Measurements from ENCODE around the gene EFCAB10. TPM values are rescaled to one million over a fixed set of nuclear protein-coding genes. Genes with fewer than 3 reads are reported as not detected.

Gene EFCAB10
- total RNA-seq, 1 experiment from 2014 or later = 2.3 TPM

GRCh38 chr7:105585850-105586500 is 4.7 kb upstream of the EFCAB10 start:
- no peak for DNase-seq
- no peak overlapping the region for H3K4me3 ChIP-seq (ENCODE audit: insufficient read depth, low read depth, low read length)
- H3K27me3 ChIP-seq (ENCODE audit: control insufficient read depth, insufficient read depth, low read length) = no peaks in the 10 kb centered on the region
- no peaks in the 10 kb centered on the region for H3K36me3 ChIP-seq (replicated peaks; ENCODE audit: control insufficient read depth, insufficient read depth, low read length)

- Histone ChIP-seq H3K4me3 (ENCODE audit: insufficient read depth, low read depth, low read length) (no peak overlapping the region), H3K27me3 (ENCODE audit: control insufficient read depth, insufficient read depth, low read length) (no peaks in the 10 kb centered on the region), H3K36me3 (replicated peaks; ENCODE audit: control insufficient read depth, insufficient read depth, low read length) (no peaks in the 10 kb centered on the region)
- DNase-seq = no peak
These were observed 2.9 kb upstream of the EFCAB10 start for GRCh38 chr7:105584165-105584564.

DNA sequence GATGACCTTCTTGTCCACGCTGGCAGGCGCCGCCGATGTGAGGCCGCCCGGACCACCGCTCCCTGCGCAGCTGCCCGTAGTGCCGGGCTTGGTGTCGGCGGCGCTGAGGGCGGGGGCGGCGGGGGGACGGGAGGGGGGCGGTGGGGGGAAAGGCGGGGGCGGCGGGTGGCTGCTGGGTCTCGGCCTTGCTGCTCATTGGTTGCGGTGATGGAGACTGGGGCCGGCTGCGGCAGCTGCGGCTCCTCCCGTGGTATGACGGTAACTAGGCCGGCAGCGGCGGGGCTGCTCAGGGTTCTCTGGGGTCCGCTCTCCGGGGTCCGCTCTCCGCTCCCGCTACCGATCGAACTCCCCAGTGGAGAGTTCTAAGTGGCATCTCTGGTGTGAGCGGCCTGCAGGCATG is 1.8 kb upstream of the EFCAB10 start:
- no peak overlapping the region for H3K4me3 ChIP-seq (ENCODE audit: insufficient read depth, low read depth, low read length)
- no peaks in the 10 kb centered on the region for H3K36me3 ChIP-seq (replicated peaks; ENCODE audit: control insufficient read depth, insufficient read depth, low read length)
- H3K27me3 ChIP-seq (ENCODE audit: control insufficient read depth, insufficient read depth, low read length) = no peaks in the 10 kb centered on the region
- DNase-seq = no peak

DNA sequence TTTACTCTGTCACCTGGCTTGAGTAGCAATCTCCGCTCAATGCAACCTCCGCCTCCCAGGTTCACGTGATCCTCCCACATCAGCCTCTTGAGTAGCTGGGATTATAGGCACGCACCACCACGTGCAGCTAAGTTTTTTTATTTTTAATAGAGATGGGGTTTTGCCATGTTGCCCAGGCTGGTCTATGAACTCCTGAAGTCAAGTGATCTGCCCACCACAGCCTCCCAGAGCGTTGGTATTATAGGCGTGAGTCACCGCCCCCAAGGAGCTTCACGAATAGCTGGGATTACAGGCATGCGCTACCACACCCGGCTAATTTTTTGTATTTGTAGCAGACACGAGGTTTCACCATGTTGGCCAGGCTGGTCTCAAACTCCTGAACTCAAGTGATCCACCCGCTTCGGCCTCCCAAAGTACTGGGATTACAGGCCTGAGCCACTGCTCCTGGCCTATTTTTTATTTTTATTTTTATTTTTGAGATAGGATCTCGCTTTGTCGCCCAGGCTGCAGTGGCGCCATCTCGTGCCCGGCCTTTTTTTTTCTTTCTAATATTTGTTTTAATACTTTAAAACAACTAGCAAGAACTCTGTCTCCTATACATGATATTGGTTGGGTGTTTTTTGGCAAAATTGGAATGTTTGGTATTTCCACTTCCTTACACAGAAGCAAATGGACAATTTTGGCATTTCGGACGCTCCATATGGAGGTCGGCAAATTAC is 1.1 kb downstream of the EFCAB10 start:
- Histone ChIP-seq H3K4me3 (ENCODE audit: insufficient read depth, low read depth, low read length) (no peak overlapping the region; the same call in 1 of the 2 replicates), H3K36me3 (replicated peaks; ENCODE audit: control insufficient read depth, insufficient read depth, low read length) (no peaks in the 10 kb centered on the region), H3K27me3 (ENCODE audit: control insufficient read depth, insufficient read depth, low read length) (no peaks in the 10 kb centered on the region)
- no peak for DNase-seq

DNA sequence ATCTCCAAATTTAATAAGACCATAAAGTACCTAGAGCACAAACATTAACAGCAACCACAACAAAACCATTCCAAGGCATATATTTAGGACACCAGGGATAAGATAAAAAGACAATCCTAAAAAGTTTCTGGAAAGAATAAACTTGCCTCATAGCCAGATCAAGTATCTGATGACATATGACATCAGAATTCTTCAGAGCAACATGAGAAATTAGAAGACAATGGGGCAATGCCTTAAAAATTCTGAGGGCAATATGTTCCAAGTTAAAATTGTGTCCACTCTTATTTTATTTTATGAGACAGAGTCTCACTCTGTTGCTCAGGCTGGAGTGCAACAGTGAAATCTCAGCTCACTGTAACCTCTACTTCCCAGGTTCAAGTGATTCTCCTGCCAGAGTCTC is 2.8 kb downstream of the EFCAB10 start:
- no peaks in the 10 kb centered on the region for H3K36me3 ChIP-seq (replicated peaks; ENCODE audit: control insufficient read depth, insufficient read depth, low read length)
- H3K27me3 ChIP-seq (ENCODE audit: control insufficient read depth, insufficient read depth, low read length) = no peaks in the 10 kb centered on the region
- DNase-seq = no peak
- no peak overlapping the region for H3K4me3 ChIP-seq (ENCODE audit: insufficient read depth, low read depth, low read length)

DNA sequence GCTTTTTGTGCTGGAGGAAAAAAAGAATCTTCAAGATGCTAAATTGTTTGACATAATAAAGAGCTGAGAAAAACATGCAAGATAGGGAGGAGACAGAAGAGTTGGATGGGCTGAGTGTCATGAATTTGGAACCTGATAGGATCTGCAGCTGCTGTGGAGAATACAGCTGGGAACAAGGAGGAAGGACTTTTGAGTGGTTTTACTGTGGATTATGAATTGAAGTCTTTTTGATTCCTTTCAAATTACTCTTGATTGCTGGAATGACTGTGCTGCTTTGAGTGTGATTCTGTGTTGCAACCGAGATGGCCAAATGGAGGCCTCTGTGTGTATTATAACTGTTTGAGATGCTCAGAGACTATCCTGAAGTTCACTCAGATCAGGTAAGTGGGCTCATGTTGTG is 4.0 kb downstream of the EFCAB10 start:
- DNase-seq = no peak
- H3K36me3 ChIP-seq (replicated peaks; ENCODE audit: control insufficient read depth, insufficient read depth, low read length) = no peaks in the 10 kb centered on the region
- H3K4me3 ChIP-seq (ENCODE audit: insufficient read depth, low read depth, low read length) = no peak overlapping the region
- no peaks in the 10 kb centered on the region for H3K27me3 ChIP-seq (ENCODE audit: control insufficient read depth, insufficient read depth, low read length)

DNA sequence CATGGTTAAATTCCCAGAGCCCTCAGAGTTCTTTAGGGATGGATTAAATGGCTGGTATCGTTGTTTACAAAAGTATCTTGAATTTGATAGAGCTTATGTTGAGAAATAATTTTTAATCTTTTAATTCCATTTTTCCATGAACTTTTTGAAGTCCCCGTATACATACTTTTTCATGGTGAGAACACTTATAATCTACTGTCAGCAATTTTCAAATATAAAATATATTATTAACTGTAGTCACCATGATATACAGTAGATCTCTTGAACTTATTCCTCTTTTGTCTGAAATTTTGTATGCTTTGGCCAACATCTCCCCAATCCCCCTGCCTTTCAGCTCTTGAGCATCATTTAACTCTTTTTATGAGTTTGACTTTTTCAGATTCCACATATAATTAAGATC is 9.4 kb downstream of the EFCAB10 start:
- no peak for DNase-seq
- Histone ChIP-seq H3K36me3 (replicated peaks; ENCODE audit: control insufficient read depth, insufficient read depth, low read length) (peaks cover 2% of the 10 kb centered on the region), H3K27me3 (ENCODE audit: control insufficient read depth, insufficient read depth, low read length) (no peaks in the 10 kb centered on the region), H3K4me3 (ENCODE audit: insufficient read depth, low read depth, low read length) (no peak overlapping the region)

- Histone ChIP-seq H3K27me3 (ENCODE audit: control insufficient read depth, insufficient read depth, low read length) (no peaks in the 10 kb centered on the region), H3K4me3 (ENCODE audit: insufficient read depth, low read depth, low read length) (no peak overlapping the region), H3K36me3 (replicated peaks; ENCODE audit: control insufficient read depth, insufficient read depth, low read length) (peaks cover 5% of the 10 kb centered on the region)
- no peak for DNase-seq
These were observed 13.5 kb downstream of the EFCAB10 start for GRCh38 chr7:105567821-105568220.

GRCh38 chr7:105567024-105567423 is 14.3 kb downstream of the EFCAB10 start:
- no peak for DNase-seq
- no peak overlapping the region for H3K4me3 ChIP-seq (ENCODE audit: insufficient read depth, low read depth, low read length)
- H3K36me3 ChIP-seq (replicated peaks; ENCODE audit: control insufficient read depth, insufficient read depth, low read length) = peaks cover 5% of the 10 kb centered on the region
- no peaks in the 10 kb centered on the region for H3K27me3 ChIP-seq (ENCODE audit: control insufficient read depth, insufficient read depth, low read length)

DNA sequence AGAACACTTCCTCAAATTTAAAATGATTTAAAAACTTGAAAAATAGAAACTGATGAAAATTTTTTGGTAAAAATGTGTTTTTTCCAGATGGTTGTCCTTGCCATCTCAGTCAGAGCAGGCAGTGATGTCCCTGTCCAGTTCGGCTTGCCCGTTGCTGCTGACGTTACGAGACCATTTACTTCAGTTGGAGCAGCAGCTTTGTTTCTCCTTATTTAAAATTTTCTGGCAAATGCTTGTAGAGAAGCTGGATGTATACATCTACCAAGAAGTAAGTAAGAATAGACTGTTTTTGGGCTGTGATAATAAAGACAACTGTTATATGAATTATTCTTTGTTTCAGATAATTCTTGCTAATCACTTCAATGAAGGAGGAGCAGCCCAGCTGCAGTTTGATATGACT is 16.1 kb downstream of the EFCAB10 start:
- no peak overlapping the region for H3K4me3 ChIP-seq (ENCODE audit: insufficient read depth, low read depth, low read length)
- H3K36me3 ChIP-seq (replicated peaks; ENCODE audit: control insufficient read depth, insufficient read depth, low read length) = peaks cover 5% of the 10 kb centered on the region
- DNase-seq = no peak
- H3K27me3 ChIP-seq (ENCODE audit: control insufficient read depth, insufficient read depth, low read length) = no peaks in the 10 kb centered on the region

DNA sequence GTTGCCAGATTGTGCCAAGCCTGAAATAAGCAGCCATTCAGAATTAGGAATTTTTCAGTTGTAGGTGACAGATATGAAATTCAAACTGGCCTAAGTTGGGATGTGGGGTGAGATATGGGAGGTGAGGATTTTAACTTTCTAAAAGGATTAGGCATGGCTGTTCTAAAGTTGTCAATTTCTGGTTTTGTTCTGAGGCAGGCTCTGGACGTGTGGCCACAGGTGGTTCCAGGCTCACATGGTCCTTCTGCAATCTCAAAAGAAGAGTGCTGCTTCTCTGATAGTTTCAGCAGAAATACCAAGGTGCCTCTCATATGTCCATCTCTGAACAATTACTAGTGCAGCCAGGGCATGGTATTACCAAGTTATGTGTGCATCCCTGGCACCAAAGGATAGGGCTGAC is 21.4 kb downstream of the EFCAB10 start:
- Histone ChIP-seq H3K27me3 (ENCODE audit: control insufficient read depth, insufficient read depth, low read length) (no peaks in the 10 kb centered on the region), H3K36me3 (replicated peaks; ENCODE audit: control insufficient read depth, insufficient read depth, low read length) (peaks cover under 1% of the 10 kb centered on the region), H3K4me3 (ENCODE audit: insufficient read depth, low read depth, low read length) (no peak overlapping the region)
- no peak for DNase-seq

GRCh38 chr7:105538339-105538738 is 43.0 kb downstream of the EFCAB10 start:
- H3K4me3 ChIP-seq (ENCODE audit: insufficient read depth, low read depth, low read length) = no peak overlapping the region
- peaks cover 12% of the 10 kb centered on the region for H3K36me3 ChIP-seq (replicated peaks; ENCODE audit: control insufficient read depth, insufficient read depth, low read length)
- DNase-seq = no peak
- H3K27me3 ChIP-seq (ENCODE audit: control insufficient read depth, insufficient read depth, low read length) = no peaks in the 10 kb centered on the region

DNA sequence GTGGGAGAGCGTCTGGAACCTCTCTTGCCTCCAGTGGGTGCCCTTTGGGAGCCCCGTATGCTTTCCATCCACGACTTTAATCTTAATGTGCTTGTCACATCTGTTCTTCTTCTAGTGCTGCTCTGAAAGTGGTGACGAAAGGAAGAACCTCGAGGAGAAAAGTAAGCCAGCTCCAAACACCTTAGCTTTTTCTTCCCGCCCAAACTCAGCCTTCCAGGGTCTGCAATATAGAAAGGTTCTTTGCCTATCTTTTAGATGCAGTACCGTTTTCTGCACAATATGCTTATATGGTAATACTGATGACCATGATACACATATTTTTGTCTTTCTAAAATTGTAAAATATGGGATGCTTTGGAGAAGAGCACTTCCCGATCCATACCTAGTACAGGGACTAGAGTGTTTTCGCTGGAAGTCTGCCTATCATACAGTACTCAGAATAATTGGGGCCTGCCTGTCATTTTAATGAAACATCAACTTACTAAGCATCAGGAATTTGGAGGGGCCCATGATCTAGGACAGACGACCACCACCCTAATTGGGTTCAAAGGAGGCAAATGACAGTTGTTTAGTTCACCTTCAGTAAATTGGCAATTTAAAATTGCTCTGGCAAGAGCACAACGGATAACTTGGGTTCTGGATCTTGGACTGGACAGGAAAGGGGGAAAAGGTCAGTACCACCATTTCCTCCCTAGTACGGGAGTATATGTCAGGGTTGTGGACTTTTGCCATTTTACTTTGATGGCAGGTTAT is 48.4 kb downstream of the EFCAB10 start:
- Histone ChIP-seq H3K27me3 (ENCODE audit: control insufficient read depth, insufficient read depth, low read length) (no peaks in the 10 kb centered on the region), H3K4me3 (ENCODE audit: insufficient read depth, low read depth, low read length) (peak overlapping the region; percentile 92), H3K36me3 (replicated peaks; ENCODE audit: control insufficient read depth, insufficient read depth, low read length) (peaks cover 3% of the 10 kb centered on the region; the same call in 1 of the 2 replicates)
- peak; percentile 18 for DNase-seq

DNA sequence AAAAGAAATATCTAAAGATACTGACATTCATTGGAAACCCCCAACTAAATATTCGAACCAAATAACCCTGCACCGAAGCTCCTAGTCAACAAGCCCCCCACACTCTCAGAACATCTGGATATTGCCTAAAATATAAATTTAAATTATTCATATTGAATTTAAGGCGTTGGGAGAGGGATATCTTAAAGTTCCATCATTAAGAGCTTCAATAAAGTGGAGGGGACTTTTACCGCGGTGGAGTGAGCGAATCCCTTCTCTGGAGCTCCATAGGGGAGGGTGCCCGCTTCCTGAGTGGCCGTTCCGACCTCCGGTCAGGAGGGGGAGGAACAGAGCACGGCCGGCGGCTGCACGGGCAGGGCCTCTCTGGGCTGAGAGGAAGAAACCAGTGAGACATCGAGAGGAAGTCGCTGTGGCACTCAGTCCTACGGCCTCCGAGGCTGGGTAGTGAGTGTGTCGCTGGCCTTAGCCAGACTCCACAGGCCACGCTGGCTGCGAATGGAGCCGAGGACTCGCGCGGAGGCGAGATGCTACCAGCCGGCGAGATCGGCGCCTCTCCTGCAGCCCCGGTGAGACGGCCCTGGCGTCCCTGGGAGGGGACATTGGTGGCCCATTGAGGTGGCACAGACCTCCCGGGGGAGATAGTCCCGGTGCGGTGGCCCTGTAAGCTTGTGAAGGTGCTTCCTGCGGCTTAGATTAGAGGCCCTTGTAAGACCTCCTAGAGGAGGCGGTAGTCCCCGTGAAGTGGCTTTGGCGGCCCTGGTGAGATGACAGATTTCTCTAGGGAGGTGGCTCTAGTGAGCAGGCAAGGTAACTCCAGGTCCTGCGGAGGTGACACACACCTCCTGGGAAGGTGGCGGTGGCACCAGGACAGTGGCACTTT is 49.3 kb downstream of the EFCAB10 start, which contains the start of gene RINT1:
Gene RINT1 (plus strand): TSS at position 410 of the 880 bp plus-strand sequence. CDS start 115 bp downstream, at position 525.
- Histone ChIP-seq H3K4me3 (ENCODE audit: insufficient read depth, low read depth, low read length) (peak within 1 kb of the TSS; percentile 92), H3K27me3 (ENCODE audit: control insufficient read depth, insufficient read depth, low read length) (no peaks in the 10 kb centered on the region), H3K36me3 (replicated peaks; ENCODE audit: control insufficient read depth, insufficient read depth, low read length) (peaks cover 3% of the 10 kb centered on the region; the same call in 1 of the 2 replicates)
- DNase-seq = peak; percentile 93

All from H7 (cell line).